ENCODE measurements around the gene SNRNP25. TPM values are rescaled to one million over a fixed set of nuclear protein-coding genes. Genes with fewer than 3 reads are reported as not detected.

The SNRNP25 gene
- total RNA-seq, 4 donors from 2014 or later, result 22.0 to 33.6 (median 25.7) TPM

DNA sequence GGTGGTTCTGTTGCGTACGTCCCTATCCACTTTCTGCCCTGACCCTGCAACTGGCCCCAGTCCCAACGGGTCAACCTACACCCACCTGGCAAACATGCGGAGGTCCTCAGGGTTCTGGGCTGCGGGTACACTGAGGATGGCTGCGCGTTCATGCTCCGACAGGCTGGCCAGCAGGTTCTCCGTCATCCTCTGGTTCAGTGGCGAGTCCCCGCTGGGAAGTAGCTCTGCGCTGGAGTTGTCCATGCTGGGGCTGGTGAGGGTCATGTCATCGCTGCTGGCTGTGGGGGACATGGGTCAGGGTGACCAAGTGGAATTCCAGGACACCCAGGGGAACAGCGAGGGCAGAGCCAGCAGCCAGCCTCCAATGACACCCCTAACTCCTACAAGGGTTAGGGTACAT is 35.0 kb downstream of the SNRNP25 start:
- H3K27ac ChIP-seq (replicated peaks in 1 of 4), result no peak overlapping the region
- peaks cover 27 to 83% (median 71%) of the 10 kb centered on the region in 4 donors for H3K36me3 ChIP-seq
- TF ChIP-seq POLR2A (IDR thresholded peaks at IDR 0.05; ENCODE audit: low read depth) (no peak), POLR2AphosphoS5 (IDR thresholded peaks at IDR 0.05) (no peak), EP300 (IDR thresholded peaks at IDR 0.05) (no peak), CTCF (IDR thresholded peaks at IDR 0.05) (no peak)
- no peaks in the 10 kb centered on the region for H3K27me3 ChIP-seq
- no peak for DNase-seq (ENCODE audit: extremely low spot score)
- intact Hi-C loops (cut with DNase I), result no loop called here
- H3K4me1 ChIP-seq, result peaks cover 36 to 50% (median 40%) of the 10 kb centered on the region in 4 donors
- WGBS, result 91% methylated on average over 6 of the region's 14 CpGs
- H3K4me3 ChIP-seq, result no peak overlapping the region
- no peaks in the 10 kb centered on the region for H3K9me3 ChIP-seq

DNA sequence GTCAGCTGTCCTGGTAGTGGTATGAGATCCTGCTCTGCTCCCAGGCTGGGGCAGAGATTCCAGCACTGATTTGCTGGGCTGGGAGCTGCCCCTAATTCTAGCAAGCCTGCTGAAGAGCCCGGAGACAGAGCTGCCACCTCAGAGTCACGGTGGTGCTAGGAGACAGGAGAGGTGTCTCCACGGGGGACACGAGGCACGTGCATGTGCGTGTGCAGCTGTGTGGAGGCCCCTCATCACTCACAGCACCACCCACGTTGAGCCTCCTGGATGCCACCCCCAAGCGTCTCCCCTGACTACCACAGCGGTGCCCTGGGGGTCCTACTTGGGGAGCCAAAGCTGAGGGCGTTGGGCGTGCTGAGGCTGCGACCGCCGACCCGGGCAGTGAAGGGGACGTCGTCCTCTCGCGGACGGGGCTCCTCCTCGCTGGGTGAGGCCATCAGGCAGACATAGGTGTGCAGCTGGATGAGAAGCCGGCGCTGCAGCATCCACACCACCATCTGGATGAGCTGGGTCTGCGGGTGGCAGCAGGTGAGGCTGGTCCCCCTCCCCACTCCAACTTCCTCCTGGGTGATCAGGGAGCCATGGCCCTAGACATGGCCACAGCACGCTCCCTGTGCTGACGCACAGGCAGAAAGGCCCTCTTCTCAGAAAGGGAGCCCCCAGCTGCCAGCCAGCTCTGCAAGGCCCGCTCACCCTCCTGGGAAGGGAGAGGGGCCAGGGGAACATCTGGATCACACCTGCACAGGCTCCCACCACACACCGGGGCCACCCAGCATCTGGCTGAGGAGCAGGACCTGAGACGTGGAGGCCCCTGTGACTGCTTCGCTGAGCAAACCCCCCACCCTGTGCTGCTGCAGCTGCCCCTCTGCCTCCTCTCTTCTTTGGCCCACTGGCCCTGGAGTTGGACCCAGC is 36.0 kb downstream of the SNRNP25 start:
- 83% methylated on average over 20 of the region's 30 CpGs for WGBS
- Histone ChIP-seq H3K27me3 (no peaks in the 10 kb centered on the region), H3K4me1 (peaks cover 26 to 39% (median 30%) of the 10 kb centered on the region in 4 donors), H3K9me3 (no peaks in the 10 kb centered on the region), H3K36me3 (peaks cover 27 to 81% (median 69%) of the 10 kb centered on the region in 4 donors), H3K27ac (replicated peaks in 1 of 4) (no peak overlapping the region), H3K4me3 (no peak overlapping the region)
- TF ChIP-seq CTCF (IDR thresholded peaks at IDR 0.05) (no peak), POLR2AphosphoS5 (IDR thresholded peaks at IDR 0.05) (no peak), POLR2A (IDR thresholded peaks at IDR 0.05; ENCODE audit: low read depth) (no peak), EP300 (IDR thresholded peaks at IDR 0.05) (no peak)
- intact Hi-C loops (cut with DNase I), result no loop called here
- no peak for DNase-seq (ENCODE audit: extremely low spot score)

DNA sequence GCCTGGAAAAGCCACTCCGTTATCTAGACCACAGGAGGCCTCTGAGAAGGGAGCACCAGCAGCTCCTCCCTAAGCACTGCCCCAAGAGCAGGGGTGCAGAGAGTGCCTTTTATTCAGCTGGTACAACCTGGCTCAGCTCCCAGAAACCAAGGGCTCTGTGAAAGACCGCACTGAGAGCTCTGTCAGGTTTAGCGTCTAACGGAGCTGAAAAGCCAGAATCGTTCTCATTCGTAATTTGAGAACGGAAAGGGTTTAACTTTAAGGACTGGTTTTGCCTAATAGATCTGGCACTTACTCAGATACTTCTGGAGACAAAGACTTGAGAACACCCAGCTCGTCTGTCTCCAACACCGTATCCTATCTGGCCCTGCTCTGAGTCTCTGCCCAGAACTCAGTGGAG is 37.9 kb downstream of the SNRNP25 start:
- Histone ChIP-seq H3K4me3 (no peak overlapping the region), H3K27ac (replicated peaks in 1 of 4) (peak overlapping the region in 1 of 4 donors; percentile 28), H3K9me3 (no peaks in the 10 kb centered on the region), H3K4me1 (peaks cover 11 to 21% (median 12%) of the 10 kb centered on the region in 4 donors), H3K27me3 (no peaks in the 10 kb centered on the region), H3K36me3 (peaks cover 19 to 66% (median 62%) of the 10 kb centered on the region in 4 donors)
- DNase-seq (ENCODE audit: extremely low spot score), result no peak
- 74% methylated on average over 8 of the region's 9 CpGs for WGBS
- intact Hi-C loops (cut with DNase I), result no loop called here
- TF ChIP-seq POLR2A (IDR thresholded peaks at IDR 0.05; ENCODE audit: low read depth) (no peak), CTCF (IDR thresholded peaks at IDR 0.05) (no peak), EP300 (IDR thresholded peaks at IDR 0.05) (no peak), POLR2AphosphoS5 (IDR thresholded peaks at IDR 0.05) (no peak)

DNA sequence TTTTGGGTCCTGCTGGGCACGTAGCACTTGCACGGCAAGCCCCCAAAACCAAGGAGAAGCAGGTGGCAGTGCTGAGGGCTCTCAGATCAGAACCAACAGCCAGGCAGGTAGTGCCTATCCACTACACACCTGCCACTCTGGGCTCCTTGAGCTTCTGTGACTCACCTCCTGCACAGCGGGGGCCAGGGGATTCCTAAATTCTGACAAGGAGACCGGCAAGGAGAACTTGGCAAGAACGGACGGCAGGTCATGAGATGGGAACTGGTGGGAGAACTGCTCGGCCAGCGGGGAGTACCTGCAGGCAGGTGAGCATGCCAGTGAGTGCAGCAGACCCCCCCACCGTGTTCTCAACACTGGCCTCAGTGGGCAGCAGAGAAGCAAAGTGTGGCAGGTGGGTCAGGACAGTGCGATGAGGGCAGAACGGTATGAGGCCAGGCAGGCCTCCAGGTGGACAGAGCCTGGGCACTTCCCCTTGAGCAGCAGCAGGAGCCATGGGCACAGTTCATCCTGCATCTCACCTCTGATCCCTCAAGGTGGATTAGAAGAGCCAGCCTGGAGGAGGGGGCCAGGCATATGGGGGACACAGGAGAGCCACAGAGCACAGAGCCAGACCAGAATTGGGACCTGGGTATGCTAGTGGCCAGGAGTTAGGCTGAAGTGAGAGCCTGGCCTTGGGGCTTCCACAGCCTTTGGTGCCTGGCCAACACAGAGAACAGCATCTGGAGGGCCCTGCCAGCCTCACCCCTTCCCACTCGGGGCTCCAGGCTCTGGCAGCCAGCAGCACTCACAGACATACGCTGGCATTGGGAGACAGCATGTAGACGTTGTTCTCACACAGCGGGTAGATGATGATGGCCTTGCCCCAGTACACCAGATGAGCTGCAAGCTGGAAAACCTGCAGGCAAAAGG is 39.1 kb downstream of the SNRNP25 start:
- Histone ChIP-seq H3K27ac (replicated peaks in 1 of 4) (peak overlapping the region in 1 of 4 donors; percentile 28), H3K27me3 (no peaks in the 10 kb centered on the region), H3K9me3 (no peaks in the 10 kb centered on the region), H3K36me3 (peaks cover 15 to 57% (median 54%) of the 10 kb centered on the region in 4 donors), H3K4me3 (no peak overlapping the region), H3K4me1 (peaks cover 17 to 32% (median 23%) of the 10 kb centered on the region in 4 donors)
- TF ChIP-seq POLR2A (IDR thresholded peaks at IDR 0.05; ENCODE audit: low read depth) (no peak), EP300 (IDR thresholded peaks at IDR 0.05) (no peak), POLR2AphosphoS5 (IDR thresholded peaks at IDR 0.05) (no peak), CTCF (IDR thresholded peaks at IDR 0.05) (no peak)
- intact Hi-C loops (cut with DNase I), result no loop called here
- 92% methylated on average over 12 of the region's 15 CpGs for WGBS
- DNase-seq (ENCODE audit: extremely low spot score), result no peak

Measured in esophagus muscularis mucosa (tissue), 4 donors.